Adrenal gland (tissue), 5 donors: Measurements from ENCODE around the gene ERG28.

ENCODE experiments used
- POLR2A ChIP-seq, 2 donors: fragments of 450-650 bp; IDR thresholded peaks; one replicate each; pipeline ENCODE4 v1.6.1; 2017; ENCODE audit warnings: antibody characterized with exemption in 2 of 2, mild to moderate bottlenecking in 2 of 2, moderate library complexity in 1 of 2
- TF ChIP-seq, protein P1 (sequence below), 6 experiments: fragments of 450-650 bp in 4 of 6; fragments of 200-600 bp in 2 of 6; sonication (generic) in 1 of 6; IDR thresholded peaks; 1 replicate in 5 of 6; 2 replicates in 1 of 6; pipeline versions ENCODE4 v1.5.1 to v1.8.0; 2016 to 2021; ENCODE audit warnings: antibody characterized with exemption in 6 of 6, mild to moderate bottlenecking in 2 of 6, moderate library complexity in 1 of 6
- donor health status: DM: no; HTN: no; CAD: no.

DNA sequence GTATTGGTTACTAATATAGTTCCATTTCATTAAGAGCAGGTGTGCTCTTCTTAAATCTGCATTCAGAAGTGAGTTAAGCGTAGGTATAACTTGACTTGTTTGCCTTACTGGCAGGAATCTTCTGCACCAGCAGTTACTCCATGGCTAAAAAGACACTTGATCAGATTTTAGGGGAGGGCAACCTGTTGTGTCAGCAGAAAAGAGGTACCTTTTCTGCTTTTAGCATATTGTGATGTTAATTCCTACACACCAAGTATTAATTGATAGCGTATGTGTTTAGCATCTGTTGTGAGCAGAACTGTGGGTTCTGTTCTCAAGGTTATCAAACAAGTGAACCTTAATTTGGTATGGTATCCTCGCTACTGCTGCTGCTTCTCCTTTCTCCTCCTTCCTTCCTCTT lies 38.7 kb upstream of the ERG28 start:
- TF ChIP-seq, protein P1, sequence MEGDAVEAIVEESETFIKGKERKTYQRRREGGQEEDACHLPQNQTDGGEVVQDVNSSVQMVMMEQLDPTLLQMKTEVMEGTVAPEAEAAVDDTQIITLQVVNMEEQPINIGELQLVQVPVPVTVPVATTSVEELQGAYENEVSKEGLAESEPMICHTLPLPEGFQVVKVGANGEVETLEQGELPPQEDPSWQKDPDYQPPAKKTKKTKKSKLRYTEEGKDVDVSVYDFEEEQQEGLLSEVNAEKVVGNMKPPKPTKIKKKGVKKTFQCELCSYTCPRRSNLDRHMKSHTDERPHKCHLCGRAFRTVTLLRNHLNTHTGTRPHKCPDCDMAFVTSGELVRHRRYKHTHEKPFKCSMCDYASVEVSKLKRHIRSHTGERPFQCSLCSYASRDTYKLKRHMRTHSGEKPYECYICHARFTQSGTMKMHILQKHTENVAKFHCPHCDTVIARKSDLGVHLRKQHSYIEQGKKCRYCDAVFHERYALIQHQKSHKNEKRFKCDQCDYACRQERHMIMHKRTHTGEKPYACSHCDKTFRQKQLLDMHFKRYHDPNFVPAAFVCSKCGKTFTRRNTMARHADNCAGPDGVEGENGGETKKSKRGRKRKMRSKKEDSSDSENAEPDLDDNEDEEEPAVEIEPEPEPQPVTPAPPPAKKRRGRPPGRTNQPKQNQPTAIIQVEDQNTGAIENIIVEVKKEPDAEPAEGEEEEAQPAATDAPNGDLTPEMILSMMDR (IDR thresholded peaks at IDR 0.05): no peak
- no peak for TF ChIP-seq POLR2A (IDR thresholded peaks at IDR 0.05)
